ENCODE results near the gene DNM3.

DNM3 gene

DNA sequence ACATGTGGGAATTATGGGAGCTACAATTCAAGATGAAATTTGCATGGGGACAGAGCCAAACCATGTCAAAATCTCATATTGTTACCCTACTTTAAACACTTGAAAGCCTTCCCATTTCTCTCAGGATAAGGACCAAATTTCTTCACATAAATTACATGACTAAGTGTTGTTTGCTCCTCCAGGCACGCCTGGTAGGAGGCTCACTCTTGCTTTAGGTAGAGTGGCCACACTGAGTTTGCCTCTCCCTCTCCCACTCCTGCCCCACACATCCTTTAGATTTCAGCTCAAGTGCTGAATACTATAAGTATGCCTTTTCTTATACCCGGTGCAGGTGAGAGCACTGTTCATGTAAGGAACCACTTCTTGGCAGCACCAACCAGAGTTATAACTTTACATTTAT is 279.1 kb downstream of the DNM3 start:
- DNase-seq, result no peak

DNA sequence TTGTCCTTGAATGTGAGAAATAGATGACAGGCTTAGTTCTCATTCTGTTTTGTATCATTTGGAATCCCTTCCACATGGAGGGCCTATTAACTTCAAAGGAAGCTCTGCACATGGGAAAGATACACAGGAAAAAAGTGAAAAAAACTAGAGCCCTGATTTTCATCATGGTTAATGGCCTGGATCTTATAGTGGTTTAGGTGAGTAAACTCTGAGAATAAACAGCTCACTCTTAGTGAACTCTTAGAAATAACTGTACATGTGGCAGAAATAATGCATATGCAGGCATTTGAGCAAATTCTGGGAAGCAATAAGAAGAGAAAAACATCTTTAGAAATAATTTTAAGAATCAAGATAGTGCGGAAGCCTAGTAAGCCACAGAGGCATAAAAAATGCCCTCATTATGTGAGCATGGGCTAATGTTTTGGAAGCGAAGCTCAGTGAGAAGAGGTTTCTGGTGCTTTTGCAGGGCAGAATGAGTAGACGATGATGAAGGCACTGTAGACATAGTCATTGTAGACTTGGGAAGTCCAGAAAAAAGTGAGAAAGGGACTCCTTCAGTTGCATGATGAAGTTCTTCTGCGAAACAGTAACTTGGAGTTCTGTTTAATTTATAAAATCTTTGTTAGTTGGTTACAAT is 279.9 kb downstream of the DNM3 start:
- no peak for DNase-seq

DNA sequence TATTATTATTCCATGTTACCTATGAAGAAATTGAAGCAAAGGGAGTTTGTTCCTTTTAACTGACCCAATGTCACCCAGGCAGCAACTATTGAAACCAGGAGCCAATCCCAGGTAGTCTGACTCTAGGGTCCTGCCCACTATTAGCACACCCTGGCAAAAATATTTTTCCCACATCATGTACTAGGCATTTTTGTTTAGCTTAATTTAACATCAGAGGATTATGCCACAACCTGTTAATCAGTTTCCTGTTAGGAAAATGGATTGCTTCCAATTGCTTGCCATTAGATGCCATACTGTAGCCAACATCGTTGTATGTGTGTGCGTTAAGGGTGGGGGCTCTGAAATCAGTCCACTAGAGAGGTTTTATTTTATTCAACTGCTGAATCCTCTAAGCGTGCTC is 281.1 kb downstream of the DNM3 start:
- DNase-seq, result no peak

DNA sequence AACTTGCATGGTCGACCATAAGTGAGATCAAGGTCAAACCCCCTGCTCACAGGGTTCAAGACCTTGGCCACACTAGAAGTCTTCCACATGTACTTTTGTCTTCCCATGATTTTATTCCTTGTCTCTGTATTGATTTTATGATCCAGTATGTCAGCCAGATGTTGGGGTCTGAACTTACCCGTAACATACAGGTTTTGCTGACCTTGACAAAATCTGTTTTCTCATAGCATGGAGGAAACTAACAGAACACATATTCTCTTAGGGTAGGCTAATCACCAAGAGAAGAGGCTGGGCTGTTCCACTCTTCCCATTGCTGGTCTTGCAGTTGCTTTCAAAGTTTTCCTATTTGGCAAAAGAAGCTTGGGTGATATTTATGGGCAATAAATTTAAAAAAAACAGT is 284.0 kb downstream of the DNM3 start:
- DNase-seq, result no peak

DNA sequence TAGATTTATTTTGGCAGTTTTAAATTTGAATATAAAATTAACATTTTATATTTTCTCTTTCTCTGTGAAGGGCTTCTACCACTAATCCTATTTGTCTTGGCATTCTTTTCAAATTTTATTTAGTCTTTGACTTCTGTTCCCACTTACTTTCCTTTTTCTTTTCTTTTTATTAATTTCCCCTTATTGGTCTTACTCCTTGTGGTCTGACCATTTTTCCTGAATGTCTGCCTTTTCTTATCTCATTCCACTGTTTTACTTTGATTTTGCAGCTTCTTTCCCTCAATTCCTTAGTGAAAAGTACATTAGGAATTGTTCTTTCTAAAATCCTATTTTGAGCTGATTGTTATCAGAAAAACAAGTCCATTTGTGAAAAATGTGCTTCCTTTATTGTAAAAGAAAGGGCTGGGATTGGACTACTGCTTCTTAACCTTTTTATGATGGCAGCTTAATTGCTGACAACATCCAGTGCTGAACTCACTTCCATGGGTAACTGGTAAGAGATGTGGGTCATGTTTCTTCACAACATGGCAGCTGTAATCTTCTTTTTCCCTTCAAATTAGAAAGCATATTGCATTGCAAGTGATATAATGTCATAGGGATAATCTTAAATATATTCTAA is 284.6 kb downstream of the DNM3 start:
- DNase-seq, result no peak

DNA sequence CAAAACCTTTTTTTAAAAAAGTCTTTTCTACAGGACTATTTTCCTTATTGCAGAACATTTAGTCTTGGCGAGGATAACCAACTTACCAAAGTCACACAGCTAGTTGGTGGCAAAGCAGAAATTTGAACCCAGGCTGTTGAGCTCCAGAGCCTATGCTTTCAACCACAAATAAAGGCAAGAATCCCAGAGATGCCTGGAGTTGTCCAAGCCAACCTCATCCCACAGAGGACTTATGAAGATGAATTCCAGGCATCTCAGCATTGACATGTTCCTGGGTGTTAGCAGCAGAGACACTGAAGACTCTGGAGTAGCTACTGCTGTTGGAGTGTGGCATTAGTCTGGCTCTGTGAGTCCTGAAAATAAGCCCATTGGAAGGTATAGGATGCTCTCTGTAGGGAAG is 291.5 kb downstream of the DNM3 start:
- DNase-seq, result no peak

DNA sequence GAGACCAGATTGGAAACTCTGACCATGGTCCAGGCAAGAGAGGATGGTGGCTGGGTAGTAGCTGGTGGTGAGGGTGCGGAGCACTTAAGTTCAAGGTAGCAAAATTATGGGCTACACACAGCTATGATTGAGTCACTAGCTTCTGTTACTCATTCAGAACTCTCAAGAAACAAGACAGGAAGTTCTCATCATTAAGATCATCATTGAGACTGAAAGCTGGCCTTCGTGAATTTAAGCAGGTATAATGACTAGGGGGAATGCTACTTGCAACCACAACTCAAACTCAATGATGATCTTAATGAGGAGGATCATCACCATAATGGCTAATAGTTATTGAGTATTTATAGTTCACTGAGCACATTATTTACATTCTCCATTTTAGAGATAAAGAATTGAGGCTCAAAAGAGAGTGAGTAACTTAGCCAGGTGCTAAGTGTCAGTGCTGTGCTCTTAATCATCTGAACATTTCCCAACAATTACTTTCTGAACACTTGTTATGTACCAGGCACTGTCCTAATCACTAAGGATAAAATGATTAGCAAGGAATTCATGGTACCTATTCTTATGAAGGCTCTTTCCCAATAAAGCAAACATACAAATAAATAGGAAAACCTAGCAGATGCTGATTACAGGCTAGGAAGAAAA is 292.9 kb downstream of the DNM3 start:
- DNase-seq, result no peak

DNA sequence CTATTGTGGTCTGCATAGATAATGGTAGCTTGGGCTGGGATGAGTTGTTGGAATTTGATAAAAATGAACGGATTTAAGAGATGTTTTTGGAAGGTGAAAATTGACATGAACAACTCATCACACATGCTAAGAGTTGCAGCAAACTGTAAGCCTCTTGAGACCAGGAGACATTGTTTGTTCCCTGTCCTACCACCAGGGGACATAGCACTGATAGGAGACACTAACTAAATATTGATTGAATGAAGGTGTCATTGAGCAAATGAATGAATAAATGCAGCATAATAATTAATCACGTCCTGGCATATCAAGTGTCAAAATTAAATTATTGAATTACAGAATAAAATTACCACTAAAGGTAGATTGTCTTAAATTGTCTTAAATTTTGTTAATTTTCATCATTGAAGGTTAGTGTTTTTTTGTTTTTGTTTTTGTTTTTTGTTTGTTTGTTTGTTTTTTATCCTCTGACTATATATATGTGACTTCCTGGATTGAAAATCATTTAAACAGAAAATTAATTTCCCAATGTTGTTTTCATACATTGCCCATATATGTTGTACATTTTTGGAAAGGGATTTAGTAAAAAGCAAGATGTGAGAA is 293.9 kb downstream of the DNM3 start:
- DNase-seq, result no peak

DNA sequence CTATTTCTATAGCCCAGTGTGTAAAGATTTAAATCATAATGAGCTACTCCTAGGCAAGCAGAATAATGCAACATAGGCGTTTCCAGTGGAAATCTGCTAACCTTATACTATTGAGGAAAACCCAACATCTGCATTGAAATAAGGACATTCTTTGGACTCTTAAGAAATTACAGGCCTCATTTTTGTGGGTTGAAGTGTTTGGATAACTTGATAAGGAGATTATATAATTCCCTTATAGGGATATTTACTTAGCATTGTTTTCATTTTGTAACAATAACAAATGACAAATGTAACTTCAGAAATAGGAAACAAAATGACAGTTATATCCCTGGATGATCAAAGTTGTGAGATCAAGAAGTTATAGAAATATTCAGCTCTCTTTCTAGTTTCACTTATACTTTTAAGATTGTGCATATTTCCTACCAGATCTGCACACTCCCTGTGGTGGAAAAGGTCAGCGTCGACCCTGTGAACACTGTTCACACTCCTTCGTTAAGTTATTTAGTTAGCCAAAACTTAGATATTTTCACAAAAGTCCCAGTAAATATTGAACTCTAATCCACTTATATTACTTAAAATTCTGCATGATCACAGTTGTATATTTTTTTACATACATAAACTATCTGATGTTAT is 294.8 kb downstream of the DNM3 start:
- no peak for DNase-seq

DNA sequence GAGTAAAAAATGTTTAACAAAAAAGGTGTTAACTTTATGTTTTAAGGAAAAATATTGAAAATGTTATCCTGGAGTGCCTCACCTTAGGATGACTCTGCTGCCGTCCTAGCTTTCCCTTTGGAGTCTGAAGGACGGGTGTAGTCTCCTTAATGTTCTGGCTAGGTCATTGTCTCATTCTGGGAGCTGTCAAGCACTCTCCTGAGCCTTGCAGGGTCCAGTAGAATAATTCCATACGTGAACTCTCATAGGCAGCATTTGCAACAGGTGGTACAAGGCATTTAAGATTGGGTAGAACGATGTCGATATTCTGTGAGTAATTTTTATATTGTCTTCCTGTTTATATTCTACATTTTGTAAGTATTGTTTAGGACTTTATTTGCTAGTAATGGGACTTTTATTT is 295.6 kb downstream of the DNM3 start:
- no peak for DNase-seq

DNA sequence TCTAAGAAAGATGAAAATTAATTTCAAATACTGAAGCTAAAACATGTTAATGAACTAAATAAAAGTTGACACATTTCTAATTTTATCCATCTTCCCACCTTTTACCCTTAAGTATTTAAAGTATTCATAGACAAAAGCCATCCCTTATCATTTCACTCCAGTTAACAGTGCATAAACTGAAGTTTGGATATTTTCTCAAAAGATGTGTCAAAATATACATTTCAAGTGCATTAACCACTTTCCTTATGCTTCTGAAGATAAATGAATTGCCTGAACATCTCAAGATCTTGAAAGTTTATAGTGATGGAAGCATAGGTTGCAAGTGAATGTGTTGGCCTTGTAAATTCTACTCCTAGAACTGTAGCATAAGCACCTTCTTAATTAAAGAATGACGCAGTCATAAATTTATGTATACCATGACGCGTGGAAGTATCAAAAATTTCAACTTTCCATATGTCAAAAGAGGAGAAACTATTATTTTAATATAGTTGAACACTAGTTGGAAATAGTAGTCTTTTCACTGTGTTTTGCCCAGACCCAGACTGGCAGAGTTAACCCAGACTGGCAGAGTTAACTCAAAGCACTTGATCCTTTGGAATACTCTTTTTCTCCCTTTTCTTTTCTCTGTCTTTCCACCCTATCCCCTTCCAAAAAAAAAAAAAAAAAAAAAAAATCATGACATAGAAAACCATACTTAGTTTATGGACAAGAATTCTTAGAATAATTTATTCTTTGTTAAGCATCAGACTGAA is 296.6 kb downstream of the DNM3 start:
- no peak for DNase-seq

DNA sequence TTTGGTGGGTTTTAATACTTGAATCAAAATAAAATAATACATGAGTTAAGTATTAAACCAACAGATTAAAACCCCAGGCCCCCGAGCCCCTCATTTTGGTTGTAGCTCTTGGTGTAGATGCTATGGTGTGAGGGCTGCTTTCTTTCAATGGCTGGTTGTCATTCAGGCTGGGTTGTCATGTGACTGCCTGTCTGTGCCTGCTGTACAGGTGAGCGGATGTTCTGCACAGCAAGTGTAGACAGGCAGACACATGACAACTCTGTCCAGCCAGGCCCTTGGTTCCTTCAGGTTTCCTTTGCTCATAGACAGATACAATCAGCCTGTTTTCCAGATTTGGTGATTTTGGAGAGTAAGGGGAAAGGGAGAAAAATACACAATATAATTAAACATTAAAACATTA is 297.3 kb downstream of the DNM3 start:
- no peak for DNase-seq

DNA sequence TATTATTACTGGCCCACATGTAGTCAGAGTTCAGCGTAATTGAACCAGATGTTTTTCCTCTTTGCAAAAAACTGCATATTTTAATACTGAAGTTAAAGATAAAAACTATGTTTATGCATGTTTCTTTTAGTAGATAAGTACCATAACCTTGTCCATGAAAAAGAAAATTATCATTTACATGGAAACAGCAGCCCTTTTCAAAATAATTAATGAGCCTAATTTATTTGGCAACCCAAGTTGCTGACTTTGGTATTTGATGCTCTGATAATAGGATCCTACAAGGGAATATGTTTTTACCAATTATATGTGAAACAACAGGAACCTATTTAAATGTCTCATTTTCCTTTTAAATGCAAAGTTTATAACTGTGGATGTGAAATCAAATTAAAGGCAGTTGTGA is 297.9 kb downstream of the DNM3 start:
- no peak for DNase-seq

DNA sequence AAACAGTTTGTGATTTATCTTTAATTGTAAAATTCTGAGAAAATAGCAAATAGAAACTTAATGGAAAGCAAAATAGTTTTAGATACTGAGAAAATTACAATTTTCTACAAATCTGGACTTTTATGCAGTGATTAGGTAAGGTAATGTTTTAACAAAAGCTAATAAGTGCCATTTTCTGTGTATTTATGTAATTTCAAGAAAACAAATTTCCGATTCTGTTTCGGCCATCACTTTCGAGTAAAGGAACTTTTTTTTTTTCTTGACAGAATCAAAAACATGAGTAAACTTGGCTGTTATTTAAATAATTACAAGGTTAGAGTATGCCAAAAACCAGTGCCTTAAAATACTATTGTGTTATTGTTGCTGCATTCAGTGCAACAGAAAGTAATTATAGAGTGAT is 298.8 kb downstream of the DNM3 start:
- DNase-seq, result no peak

DNA sequence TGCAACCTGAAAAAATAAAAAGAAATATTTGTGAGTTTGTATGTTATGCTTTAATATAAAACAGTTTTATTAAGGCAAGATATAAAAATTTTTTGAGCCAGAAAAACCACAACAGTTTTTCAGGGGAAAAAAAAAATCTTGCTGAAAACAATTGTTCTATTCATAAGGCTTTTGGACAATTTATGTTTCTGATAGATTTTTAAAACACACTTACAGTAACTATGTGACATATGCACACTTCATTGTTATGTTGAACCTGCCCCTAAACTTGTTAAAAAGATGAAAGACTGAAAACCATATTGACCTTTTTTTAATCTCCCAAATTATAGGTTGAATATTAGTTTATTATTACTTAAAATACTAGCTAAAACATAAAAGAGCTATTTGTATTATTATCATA is 299.3 kb downstream of the DNM3 start:
- no peak for DNase-seq

DNA sequence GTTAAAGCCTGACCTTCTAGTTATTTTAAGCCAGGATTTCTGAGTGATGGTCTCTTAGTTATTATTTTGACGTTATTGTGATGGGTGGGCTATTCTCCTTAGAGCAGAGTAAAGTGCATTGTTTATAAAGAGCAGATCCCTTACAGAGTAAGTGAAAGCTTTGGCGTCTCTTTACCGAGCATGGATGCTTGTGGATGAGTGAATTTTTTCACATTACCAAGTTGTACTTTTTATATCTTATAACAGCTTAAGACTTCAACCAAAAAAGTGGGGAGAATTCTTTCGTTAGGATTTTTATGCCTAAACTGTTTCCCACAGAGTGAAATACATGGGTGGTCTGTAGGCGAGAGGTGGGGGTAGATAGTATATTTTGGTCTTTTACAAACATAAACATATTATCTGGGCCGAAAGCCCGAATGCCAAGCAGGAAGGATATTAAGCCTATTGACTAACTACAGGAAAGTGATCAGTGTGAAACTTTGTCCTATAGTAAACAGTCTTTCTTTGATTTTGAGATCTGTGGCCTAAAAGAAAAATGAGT is 300.1 kb downstream of the DNM3 start:
- no peak for DNase-seq

DNA sequence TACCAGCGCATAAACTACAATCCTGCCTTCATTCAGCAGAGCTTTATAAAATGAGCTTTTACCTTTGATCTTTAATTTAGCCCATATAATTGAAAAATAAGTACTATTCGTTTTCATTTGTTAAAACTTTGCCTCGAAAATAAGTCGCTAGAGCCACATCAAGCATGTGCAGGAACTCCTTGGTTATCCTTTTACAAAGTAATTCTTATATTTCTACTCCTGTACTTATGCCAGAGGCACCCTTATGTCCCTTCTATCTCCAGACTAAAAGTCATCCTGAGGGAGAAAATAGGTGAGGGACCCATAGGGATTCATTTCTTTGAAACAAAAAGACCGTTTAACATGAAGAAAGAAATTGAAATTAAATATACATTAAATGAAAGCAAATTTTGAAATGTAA is 301.0 kb downstream of the DNM3 start:
- no peak for DNase-seq

DNA sequence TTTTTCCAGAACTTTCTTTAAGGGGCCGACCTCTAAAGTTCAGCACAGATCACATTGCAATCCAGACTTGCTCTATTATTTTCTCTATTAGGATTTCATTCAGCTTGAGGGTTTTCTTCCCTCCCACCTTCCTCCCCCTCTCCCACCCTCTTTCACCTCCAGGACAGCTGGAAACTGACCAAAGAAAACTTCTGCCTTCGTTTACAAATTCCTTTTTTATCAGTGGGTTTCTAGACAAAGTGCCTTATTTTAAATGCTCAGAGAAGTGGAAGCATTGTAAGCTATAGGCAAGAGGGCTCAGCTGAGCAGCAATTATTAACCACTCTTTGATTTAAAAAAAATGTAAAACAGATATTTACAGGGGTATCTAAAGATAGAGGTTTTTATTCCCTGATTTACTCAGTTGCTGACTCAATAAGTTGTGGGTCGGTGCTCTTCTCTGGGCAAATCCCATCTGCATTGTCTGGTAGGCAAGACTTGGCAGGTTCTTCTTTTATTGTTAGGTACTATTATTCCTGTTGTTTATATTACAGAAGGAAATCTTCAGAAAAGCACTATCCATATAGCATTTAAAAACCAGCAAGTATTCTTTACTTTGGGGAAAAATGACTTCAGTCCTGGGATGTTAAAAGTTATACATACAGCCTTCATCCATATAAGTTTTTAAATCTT is 302.2 kb downstream of the DNM3 start:
- no peak for DNase-seq

DNA sequence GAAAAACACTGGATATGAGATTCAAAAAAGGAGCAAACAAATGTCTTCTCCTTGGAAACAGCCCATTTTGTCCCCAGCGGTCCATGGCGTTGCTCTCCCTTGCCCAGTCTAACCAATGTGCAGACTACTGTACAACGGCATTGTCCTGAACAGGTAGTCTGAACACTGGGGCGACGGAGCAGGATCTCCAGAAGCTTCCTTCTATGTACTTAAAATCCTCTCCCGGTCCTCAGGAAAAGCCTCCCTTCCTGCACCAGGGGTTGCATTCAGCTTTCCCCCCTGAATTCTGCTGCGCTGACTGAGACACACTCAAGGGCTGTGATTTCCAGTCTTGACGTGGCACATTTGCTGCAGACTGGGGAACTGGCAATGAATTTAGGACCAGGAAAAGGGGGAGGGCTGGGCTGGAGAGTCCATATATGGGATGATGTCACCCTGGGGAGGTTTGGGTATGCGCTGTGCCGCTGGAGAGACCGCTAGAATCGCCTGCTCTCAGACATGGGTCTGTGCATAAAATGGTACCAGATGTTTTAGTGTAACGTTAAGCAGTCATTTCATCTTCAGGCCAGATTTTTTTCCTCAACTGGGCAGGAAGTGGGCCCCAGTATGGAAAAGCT is 303.3 kb downstream of the DNM3 start:
- DNase-seq, result peak; percentile 100

DNA sequence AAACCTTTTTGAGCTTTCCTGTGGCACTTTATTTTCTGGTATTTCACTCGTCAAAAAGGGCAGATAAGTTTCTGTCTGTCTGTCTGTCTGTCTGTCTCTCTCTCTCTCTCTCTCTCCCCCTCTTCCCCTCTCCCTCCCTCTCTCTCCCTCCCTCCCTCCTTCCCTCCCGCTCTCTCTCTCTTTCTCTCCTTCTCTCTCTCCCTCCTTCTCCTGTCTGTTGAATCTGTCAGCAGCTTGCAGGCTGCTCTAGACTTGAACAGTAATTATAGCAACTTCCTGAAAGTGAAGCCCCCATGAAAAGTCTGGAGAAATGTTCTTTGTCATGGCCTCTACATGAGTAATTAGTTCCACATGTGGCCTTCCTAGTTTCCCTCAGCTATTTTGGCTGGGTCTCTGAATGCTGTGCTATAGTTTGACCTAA is 303.9 kb downstream of the DNM3 start:
- DNase-seq, result no peak

DNA sequence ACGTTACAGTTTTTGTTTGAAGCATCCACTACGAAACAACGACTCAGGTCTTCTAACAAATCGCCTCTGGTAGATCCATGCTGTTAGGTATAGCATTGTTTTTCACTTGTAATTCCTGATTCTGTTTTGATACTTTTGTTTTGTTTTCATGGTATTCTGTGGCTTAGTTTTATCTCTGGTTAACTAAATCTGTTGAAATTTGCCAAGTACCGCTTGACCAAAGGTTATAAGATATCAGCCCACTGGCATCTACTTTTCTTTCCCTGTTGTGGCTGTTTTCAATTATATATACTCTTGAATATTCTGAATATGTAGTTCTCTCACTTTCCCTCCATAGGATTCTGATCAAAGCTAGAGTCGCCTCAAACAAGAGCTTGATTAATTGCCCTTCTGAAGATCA is 304.4 kb downstream of the DNM3 start:
- no peak for DNase-seq

Measured in GOT3 (cell line).